ENCODE measurements around the gene OPA3. TPM values are rescaled to one million over a fixed set of nuclear protein-coding genes. Genes with fewer than 3 reads are reported as not detected.

The OPA3 gene
- total RNA-seq, 1 donor from 2014 or later = 14.8 TPM

DNA sequence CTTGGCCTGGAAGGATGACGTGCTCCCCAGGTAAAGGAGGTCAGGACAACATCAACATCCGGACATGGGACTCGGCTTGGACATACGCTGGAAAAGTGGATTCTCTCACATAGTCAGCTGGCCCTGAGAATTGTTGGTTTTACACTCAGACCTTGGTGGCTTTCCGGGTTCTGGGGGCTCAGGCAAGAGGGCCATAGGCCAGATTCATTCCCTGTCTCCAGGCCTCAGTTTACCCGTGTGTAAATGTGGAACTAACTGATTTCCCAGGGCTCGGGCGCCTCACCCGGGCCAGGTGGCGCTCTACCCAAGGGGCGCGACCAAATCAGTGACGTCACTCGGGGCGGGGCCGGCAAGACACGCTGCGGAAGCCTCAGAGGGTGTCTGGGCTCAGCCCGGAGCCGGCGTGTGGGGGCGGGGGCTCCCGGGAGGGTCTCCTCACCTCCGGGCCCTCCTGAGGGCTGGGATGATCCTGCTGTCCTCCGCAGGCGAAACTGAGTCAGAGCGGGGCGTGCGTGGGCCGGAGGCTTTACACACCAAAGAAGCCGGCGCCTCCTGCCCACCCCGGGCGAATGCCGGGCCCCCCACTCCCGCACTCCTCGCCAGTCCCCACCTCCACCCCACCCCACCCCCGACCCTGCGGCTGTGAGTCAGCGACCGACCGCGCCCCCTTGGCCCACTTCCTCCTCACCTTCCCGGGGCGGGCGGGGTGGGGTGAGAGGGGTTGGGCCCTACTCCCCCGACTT, 78.2 kb downstream of the OPA3 start:
- H3K27ac Mint-ChIP-seq (ENCODE audit: unreplicated experiment) = peak overlapping the region; percentile 93
- H3K27me3 Mint-ChIP-seq (ENCODE audit: low read depth) = no peaks in the 10 kb centered on the region
- H3K36me3 Mint-ChIP-seq (ENCODE audit: low read depth) = no peaks in the 10 kb centered on the region
- DNase-seq (ENCODE audit: low spot score) = no peak
- peak overlapping the region; percentile 96 for H3K4me3 Mint-ChIP-seq (ENCODE audit: unreplicated experiment)
- no peaks in the 10 kb centered on the region for H3K9me3 Mint-ChIP-seq (ENCODE audit: low read depth)
- TF ChIP-seq, protein P1, sequence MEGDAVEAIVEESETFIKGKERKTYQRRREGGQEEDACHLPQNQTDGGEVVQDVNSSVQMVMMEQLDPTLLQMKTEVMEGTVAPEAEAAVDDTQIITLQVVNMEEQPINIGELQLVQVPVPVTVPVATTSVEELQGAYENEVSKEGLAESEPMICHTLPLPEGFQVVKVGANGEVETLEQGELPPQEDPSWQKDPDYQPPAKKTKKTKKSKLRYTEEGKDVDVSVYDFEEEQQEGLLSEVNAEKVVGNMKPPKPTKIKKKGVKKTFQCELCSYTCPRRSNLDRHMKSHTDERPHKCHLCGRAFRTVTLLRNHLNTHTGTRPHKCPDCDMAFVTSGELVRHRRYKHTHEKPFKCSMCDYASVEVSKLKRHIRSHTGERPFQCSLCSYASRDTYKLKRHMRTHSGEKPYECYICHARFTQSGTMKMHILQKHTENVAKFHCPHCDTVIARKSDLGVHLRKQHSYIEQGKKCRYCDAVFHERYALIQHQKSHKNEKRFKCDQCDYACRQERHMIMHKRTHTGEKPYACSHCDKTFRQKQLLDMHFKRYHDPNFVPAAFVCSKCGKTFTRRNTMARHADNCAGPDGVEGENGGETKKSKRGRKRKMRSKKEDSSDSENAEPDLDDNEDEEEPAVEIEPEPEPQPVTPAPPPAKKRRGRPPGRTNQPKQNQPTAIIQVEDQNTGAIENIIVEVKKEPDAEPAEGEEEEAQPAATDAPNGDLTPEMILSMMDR (IDR thresholded peaks at IDR 0.05) = peak; percentile 79
- peaks cover 41% of the 10 kb centered on the region for H3K4me1 Mint-ChIP-seq (ENCODE audit: low read depth)

DNA sequence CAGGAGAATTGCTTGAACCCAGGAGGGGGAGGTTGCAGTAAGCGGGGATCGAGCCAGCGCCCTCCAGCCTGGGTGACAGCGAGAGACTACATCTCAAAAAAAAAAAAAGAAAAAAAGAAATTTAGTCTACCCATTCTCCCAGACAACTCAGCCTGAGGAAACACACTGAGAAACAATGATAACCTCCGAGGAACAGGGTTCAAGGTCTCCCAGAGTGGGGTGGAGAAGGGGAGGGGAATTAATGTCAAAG, 78.7 kb downstream of the OPA3 start:
- Mint-ChIP-seq H3K4me1 (ENCODE audit: low read depth) (peaks cover 36% of the 10 kb centered on the region), H3K9me3 (ENCODE audit: low read depth) (no peaks in the 10 kb centered on the region), H3K36me3 (ENCODE audit: low read depth) (no peaks in the 10 kb centered on the region), H3K27me3 (ENCODE audit: low read depth) (no peaks in the 10 kb centered on the region), H3K27ac (ENCODE audit: unreplicated experiment) (peak overlapping the region; percentile 93), H3K4me3 (ENCODE audit: unreplicated experiment) (no peak overlapping the region)
- TF ChIP-seq, protein P1 (IDR thresholded peaks at IDR 0.05) = no peak
- no peak for DNase-seq (ENCODE audit: low spot score)

DNA sequence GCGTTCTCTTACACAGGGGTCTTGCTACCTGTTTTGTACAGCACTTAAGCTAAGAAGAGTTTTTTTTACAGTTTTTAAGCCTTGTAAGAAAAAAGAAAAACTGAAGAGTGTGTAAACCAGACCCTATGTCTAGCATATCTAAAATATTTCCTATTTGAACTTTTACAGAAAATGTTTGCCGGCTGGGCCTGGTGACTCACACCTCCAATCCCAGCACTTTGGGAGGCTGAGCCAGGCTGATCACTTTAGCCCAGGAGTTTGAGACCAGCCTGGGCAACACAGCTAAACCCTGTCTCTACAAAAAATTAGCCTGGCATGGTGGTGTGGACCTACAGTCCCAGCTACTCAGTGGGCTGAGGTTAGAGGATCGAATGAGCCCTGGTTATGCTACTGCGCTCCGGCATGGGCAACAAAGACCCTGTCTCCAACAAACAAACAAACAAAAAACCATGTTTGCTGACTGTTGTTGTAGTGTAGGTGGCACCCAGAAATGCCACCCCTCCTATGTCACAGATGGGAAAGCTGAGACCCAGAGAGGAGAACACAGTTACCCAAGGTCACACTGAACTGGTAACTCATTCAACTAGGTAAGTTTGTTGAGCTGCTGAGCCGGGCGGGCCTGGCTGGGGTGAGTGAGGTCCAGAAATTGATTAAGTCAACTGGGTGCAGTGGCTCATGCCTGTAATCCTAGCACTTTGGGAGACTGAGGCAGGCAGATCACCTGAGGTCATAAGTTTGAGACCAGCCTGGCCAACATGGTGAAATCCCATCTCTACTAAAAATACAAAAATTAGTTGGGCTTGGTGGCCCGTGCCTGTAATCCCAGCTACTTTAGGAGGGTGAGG, 79.2 kb downstream of the OPA3 start:
- H3K4me1 Mint-ChIP-seq (ENCODE audit: low read depth) = peaks cover 31% of the 10 kb centered on the region
- H3K27ac Mint-ChIP-seq (ENCODE audit: unreplicated experiment) = peak overlapping the region; percentile 93
- no peak for DNase-seq (ENCODE audit: low spot score)
- H3K4me3 Mint-ChIP-seq (ENCODE audit: unreplicated experiment) = no peak overlapping the region
- TF ChIP-seq, protein P1 (IDR thresholded peaks at IDR 0.05) = no peak
- no peaks in the 10 kb centered on the region for H3K27me3 Mint-ChIP-seq (ENCODE audit: low read depth)
- no peaks in the 10 kb centered on the region for H3K36me3 Mint-ChIP-seq (ENCODE audit: low read depth)
- no peaks in the 10 kb centered on the region for H3K9me3 Mint-ChIP-seq (ENCODE audit: low read depth)

DNA sequence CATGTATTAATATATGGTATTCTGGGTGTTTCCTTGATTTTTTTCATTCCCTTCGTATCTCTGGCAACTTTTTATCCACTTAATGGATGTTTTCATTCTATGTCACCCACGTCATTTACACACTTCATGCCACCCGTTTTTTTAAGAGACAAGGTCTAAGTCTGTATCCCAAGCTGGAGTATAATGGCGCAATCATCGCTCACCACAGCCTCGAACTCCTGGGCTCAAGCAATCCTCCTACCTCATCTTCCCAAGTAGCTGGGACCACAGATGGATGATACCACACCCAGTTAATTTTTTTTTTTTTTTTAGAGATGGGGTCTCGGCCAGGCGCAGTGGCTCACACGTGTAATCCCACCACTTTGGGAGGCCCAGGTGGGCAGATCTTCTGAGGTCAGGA, 80.7 kb downstream of the OPA3 start:
- Mint-ChIP-seq H3K4me1 (ENCODE audit: low read depth) (peaks cover 23% of the 10 kb centered on the region), H3K9me3 (ENCODE audit: low read depth) (no peaks in the 10 kb centered on the region), H3K27me3 (ENCODE audit: low read depth) (peaks cover 6% of the 10 kb centered on the region), H3K36me3 (ENCODE audit: low read depth) (no peaks in the 10 kb centered on the region), H3K27ac (ENCODE audit: unreplicated experiment) (no peak overlapping the region), H3K4me3 (ENCODE audit: unreplicated experiment) (no peak overlapping the region)
- TF ChIP-seq, protein P1 (IDR thresholded peaks at IDR 0.05) = no peak
- no peak for DNase-seq (ENCODE audit: low spot score)

DNA sequence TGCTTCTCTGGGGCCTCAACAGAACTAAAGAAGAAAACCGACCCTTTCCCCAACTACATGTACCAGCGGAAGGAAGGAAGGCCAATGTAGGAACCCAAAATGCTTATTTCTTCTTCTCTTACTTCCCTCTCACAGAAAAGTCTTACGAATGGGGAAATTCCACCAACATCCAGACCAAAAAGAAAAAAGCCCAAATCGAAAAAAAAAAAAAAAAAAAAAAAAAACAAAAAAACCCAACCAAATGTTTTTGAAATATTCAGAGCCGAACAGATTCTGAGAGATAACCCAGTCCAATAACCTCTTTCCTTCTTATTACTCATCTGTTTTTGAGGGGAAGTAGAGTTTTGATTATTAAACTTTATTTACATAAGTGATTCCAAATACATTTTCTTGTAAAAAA, 82.5 kb downstream of the OPA3 start:
- no peak for DNase-seq (ENCODE audit: low spot score)
- Mint-ChIP-seq H3K27ac (ENCODE audit: unreplicated experiment) (no peak overlapping the region), H3K4me1 (ENCODE audit: low read depth) (peaks cover 31% of the 10 kb centered on the region), H3K4me3 (ENCODE audit: unreplicated experiment) (no peak overlapping the region), H3K36me3 (ENCODE audit: low read depth) (no peaks in the 10 kb centered on the region), H3K9me3 (ENCODE audit: low read depth) (no peaks in the 10 kb centered on the region), H3K27me3 (ENCODE audit: low read depth) (peaks cover 14% of the 10 kb centered on the region)
- TF ChIP-seq, protein P1 (IDR thresholded peaks at IDR 0.05) = no peak
